Progenitor cell of endocrine pancreas (in vitro differentiated cells): ENCODE results near the gene CDC27. TPM values are rescaled to one million over a fixed set of nuclear protein-coding genes. Genes with fewer than 3 reads are reported as not detected.

ENCODE experiments used
- DNase-seq: peaks from one replicate; pipeline ENCODE4 v3.0.0; 2021; ENCODE audit warnings: low spot score; ENCODE audit not compliant: unreplicated experiment
- H3K27ac Mint-ChIP-seq: 2 replicates; pipeline ENCODE4 v1.8.0; 2021; ENCODE audit warnings: mild to moderate bottlenecking, moderate library complexity, mixed read lengths
- H3K27me3 Mint-ChIP-seq: 2 replicates; pipeline ENCODE4 v1.8.0; 2021; ENCODE audit warnings: mixed read lengths
- H3K36me3 Mint-ChIP-seq: 2 replicates; pipeline ENCODE4 v1.8.0; 2022; ENCODE audit warnings: mixed read lengths; ENCODE audit not compliant: insufficient read depth
- H3K4me1 Mint-ChIP-seq: 2 replicates; pipeline ENCODE4 v1.8.0; 2021; ENCODE audit warnings: low read depth, mixed read lengths
- H3K4me3 Mint-ChIP-seq: 2 replicates; pipeline ENCODE4 v1.8.0; 2021; ENCODE audit warnings: low read depth, mild to moderate bottlenecking, moderate library complexity, mixed read lengths
- H3K9me3 Mint-ChIP-seq: 2 replicates; pipeline ENCODE4 v1.8.0; 2021; ENCODE audit warnings: low read depth, mixed read lengths
- total RNA-seq: library from RNA; stranded (reverse); gene quantifications from 2 replicates; pipeline ENCODE4 v1.2.1, GENCODE V29; 2021
- TF ChIP-seq, protein P1 (sequence below): fragments of 200-600 bp; sonication (generic); IDR thresholded peaks from one replicate; pipeline ENCODE4 v1.5.0; 2021; ENCODE audit warnings: antibody characterized with exemption, mild to moderate bottlenecking; ENCODE audit not compliant: unreplicated experiment

Gene CDC27
- total RNA-seq, 1 donor from 2014 or later: 87.4 TPM

DNA sequence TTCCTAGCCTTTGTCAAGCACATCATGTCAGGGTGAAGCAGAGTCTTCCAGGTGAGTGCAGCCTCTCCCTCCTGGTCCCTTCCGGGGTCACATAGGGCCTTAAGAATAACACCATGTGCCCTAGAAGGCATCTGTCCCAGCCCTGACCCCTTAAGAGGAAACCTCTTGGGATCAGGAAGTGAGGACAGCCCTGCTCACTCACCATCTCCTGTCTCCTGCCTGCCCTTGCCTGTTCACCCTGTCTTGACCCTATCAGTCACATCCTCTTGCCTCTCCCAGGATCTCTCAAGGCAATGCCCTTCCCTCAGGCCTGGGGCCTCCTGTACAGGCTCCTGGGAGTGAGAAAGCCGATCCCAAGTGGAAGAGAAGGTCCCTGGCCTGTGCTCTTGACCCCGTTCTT is 33.9 kb upstream of the CDC27 start:
- Mint-ChIP-seq H3K36me3 (peaks cover 5% of the 10 kb centered on the region), H3K27me3 (peaks cover 4% of the 10 kb centered on the region), H3K9me3 (peaks cover 10% of the 10 kb centered on the region), H3K4me1 (peaks cover 32% of the 10 kb centered on the region), H3K27ac (no peak overlapping the region), H3K4me3 (no peak overlapping the region)
- TF ChIP-seq, protein P1, sequence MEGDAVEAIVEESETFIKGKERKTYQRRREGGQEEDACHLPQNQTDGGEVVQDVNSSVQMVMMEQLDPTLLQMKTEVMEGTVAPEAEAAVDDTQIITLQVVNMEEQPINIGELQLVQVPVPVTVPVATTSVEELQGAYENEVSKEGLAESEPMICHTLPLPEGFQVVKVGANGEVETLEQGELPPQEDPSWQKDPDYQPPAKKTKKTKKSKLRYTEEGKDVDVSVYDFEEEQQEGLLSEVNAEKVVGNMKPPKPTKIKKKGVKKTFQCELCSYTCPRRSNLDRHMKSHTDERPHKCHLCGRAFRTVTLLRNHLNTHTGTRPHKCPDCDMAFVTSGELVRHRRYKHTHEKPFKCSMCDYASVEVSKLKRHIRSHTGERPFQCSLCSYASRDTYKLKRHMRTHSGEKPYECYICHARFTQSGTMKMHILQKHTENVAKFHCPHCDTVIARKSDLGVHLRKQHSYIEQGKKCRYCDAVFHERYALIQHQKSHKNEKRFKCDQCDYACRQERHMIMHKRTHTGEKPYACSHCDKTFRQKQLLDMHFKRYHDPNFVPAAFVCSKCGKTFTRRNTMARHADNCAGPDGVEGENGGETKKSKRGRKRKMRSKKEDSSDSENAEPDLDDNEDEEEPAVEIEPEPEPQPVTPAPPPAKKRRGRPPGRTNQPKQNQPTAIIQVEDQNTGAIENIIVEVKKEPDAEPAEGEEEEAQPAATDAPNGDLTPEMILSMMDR: no peak
- no peak for DNase-seq

DNA sequence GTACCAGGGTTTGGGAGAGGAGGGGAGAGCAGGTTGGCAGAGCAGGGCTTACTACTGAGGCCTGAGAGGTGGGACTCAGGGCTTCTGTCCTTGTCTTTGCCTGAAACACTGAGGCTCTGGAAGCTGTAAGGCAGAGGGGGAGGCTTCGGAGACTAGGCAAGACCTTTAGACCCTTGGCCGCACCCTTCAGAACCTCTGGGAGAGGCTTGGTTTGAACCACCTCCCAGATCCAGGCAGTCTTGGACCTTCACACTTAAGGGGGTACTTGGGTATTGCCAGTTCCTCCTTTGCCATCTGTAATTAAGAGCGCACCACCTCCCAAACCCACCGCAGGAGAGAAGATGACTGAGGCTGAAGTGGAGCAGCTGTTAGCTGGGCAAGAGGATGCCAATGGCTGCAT is 33.0 kb upstream of the CDC27 start:
- Mint-ChIP-seq H3K4me1 (peaks cover 32% of the 10 kb centered on the region), H3K27ac (no peak overlapping the region), H3K27me3 (peaks cover 4% of the 10 kb centered on the region), H3K9me3 (peaks cover 10% of the 10 kb centered on the region), H3K36me3 (peaks cover 5% of the 10 kb centered on the region), H3K4me3 (no peak overlapping the region)
- TF ChIP-seq, protein P1: no peak
- DNase-seq: no peak

DNA sequence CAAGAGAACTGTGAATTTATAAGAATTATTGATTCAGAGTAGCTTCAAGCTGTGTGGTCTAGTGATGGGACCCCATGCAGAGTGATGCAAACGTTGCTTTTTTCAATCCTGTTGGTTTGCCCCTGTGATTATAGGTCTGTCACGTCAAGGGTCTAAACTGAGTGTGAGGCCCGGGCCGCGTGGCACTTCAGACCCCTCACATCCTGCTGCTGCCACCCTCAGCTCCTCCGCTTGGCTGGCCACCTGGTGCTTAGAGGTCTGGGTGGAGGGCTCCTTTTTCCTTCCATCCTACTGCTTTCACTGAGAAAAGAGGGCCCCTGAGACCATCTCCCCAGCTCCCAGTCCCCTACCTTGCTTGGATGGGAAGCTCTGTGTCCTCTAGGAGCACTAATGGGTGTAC is 32.1 kb upstream of the CDC27 start:
- Mint-ChIP-seq H3K27ac (no peak overlapping the region), H3K9me3 (peaks cover 10% of the 10 kb centered on the region), H3K4me1 (peaks cover 32% of the 10 kb centered on the region), H3K27me3 (peaks cover 4% of the 10 kb centered on the region), H3K4me3 (no peak overlapping the region), H3K36me3 (peaks cover 5% of the 10 kb centered on the region)
- TF ChIP-seq, protein P1: no peak
- no peak for DNase-seq

GRCh38 chr17:47220531-47220999 is 31.5 kb upstream of the CDC27 start:
- Mint-ChIP-seq H3K4me1 (peaks cover 32% of the 10 kb centered on the region), H3K27me3 (peaks cover 4% of the 10 kb centered on the region), H3K27ac (no peak overlapping the region), H3K36me3 (peaks cover 5% of the 10 kb centered on the region), H3K9me3 (peaks cover 10% of the 10 kb centered on the region), H3K4me3 (no peak overlapping the region)
- DNase-seq: no peak
- TF ChIP-seq, protein P1: no peak

GRCh38 chr17:47219621-47220475 is 30.8 kb upstream of the CDC27 start:
- Mint-ChIP-seq H3K4me3 (no peak overlapping the region), H3K27me3 (peaks cover 4% of the 10 kb centered on the region), H3K27ac (no peak overlapping the region), H3K9me3 (peaks cover 10% of the 10 kb centered on the region), H3K36me3 (peaks cover 5% of the 10 kb centered on the region), H3K4me1 (peaks cover 32% of the 10 kb centered on the region)
- no peak for DNase-seq
- TF ChIP-seq, protein P1: no peak
